Loucy (cell line): ENCODE data around the gene CTAG1B.
"Not testable (repeated sequence)": the region's sequence is repeated elsewhere in the genome, so short reads cannot be mapped to it uniquely, and the experiment has no call there.

Experiments used
- H2AFZ ChIP-seq: fragments of 200-600 bp; sonication (generic); 2 replicates; pipeline ENCODE4 v1.6.0; 2016; ENCODE audit warnings: antibody characterized with exemption, mild to moderate bottlenecking, low read length, moderate library complexity
- H3F3A ChIP-seq: fragments of 200-600 bp; 2 replicates; pipeline ENCODE4 v1.6.0; 2016; ENCODE audit warnings: antibody characterized with exemption, low read depth, mild to moderate bottlenecking
- H3K27me3 ChIP-seq: fragments of 200-600 bp; sonication (generic); 2 replicates; pipeline ENCODE4 v1.6.1; 2014; ENCODE audit warnings: low read length, mild to moderate bottlenecking; ENCODE audit not compliant: insufficient read depth, poor library complexity, severe bottlenecking
- H3K36me3 ChIP-seq: fragments of 200-600 bp; sonication (generic); 2 replicates; pipeline ENCODE4 v1.6.1; 2016; ENCODE audit warnings: low read length; ENCODE audit not compliant: insufficient read depth
- H3K4me1 ChIP-seq: fragments of 200-600 bp; sonication (generic); 2 replicates; pipeline ENCODE4 v1.5.1; 2014; ENCODE audit warnings: low read length, mild to moderate bottlenecking; ENCODE audit not compliant: insufficient read depth, poor library complexity, severe bottlenecking
- H3K4me2 ChIP-seq: fragments of 200-600 bp; sonication (generic); 2 replicates; pipeline ENCODE4 v1.6.0; 2014; ENCODE audit warnings: antibody characterized with exemption, low read length, low read depth, mild to moderate bottlenecking; ENCODE audit not compliant: poor library complexity, severe bottlenecking
- H3K4me3 ChIP-seq: fragments of 200-600 bp; sonication (generic); 2 replicates; pipeline ENCODE4 v1.5.1; 2014; ENCODE audit warnings: low read length, mild to moderate bottlenecking, mixed read lengths; ENCODE audit not compliant: poor library complexity, severe bottlenecking
- H3K79me2 ChIP-seq: fragments of 200-600 bp; sonication (generic); 2 replicates; pipeline ENCODE4 v1.6.1; 2014; ENCODE audit warnings: low read length; ENCODE audit not compliant: insufficient read depth
- H3K9ac ChIP-seq: fragments of 200-600 bp; sonication (generic); 2 replicates; pipeline ENCODE4 v1.6.0; 2014; ENCODE audit warnings: mild to moderate bottlenecking, low read depth, low read length, moderate library complexity; ENCODE audit not compliant: poor library complexity, severe bottlenecking
- H3K9me2 ChIP-seq: fragments of 200-600 bp; sonication (generic); replicated peaks from 2 replicates; pipeline ENCODE4 v1.6.1; 2016; ENCODE audit warnings: low read depth, low read length, mixed read lengths
- H3K9me3 ChIP-seq: fragments of 200-600 bp; sonication (generic); 2 replicates; pipeline ENCODE4 v1.6.1; 2014; ENCODE audit warnings: mild to moderate bottlenecking, antibody characterized with exemption, low read length, low read depth; ENCODE audit not compliant: insufficient read depth
- H4K20me1 ChIP-seq: fragments of 200-600 bp; sonication (generic); 2 replicates; pipeline ENCODE4 v1.6.0; 2014; ENCODE audit warnings: antibody characterized with exemption, low read length, mild to moderate bottlenecking; ENCODE audit not compliant: insufficient read depth, poor library complexity, severe bottlenecking
- CTCF ChIP-seq: fragments of 200-600 bp; sonication (generic); conservative IDR thresholded peaks from 2 replicates; pipeline ENCODE4 v1.5.1; 2014; ENCODE audit warnings: mild to moderate bottlenecking, antibody characterized with exemption, low read length
- EZH2phosphoT487 ChIP-seq: fragments of 200-600 bp; IDR thresholded peaks from 2 replicates; pipeline ENCODE4 v1.6.1; 2018; ENCODE audit warnings: antibody characterized with exemption, mild to moderate bottlenecking, moderate library complexity, borderline replicate concordance

Gene CTAG1B

DNA sequence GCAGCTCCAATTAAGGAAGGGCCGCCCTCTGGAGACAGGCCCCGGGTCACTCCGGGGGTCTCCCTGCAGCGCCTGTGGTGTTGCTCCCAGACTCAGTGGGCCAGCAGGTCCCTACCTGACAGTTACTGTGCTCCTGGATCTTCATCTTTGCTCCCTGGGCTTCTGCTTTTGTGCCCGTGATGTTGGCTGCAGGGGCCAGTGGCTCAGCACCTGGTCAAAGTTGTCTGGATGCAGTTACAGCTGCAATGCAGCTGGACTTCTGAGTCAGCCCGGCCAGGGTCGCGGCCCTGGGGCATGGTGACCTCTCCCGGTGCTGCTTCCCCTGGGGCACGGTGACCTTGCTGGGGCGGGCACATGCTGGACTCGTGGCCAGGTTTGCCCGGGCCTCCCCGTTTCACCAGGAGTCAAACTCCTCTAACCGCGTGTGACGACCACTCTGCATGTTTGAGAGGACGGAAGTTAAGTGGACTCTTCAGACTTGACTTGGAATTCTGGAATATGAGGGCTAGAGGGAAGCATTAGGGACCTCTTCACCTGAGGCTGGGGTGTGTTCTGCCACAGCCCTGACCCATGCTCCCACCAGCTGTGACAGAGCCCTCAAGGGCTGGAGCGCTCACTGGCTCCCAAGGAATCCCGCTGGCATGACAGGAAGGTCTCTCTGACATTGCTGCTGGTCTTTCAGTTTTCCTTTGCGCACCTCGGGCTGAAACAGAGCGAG, 30.6 kb upstream of the CTAG1B start:
- Histone ChIP-seq H3K9ac (no peak overlapping the region), H3K9me3 (no peaks in the 10 kb centered on the region), H3K4me1 (peaks cover 2% of the 10 kb centered on the region), H4K20me1 (no peaks in the 10 kb centered on the region), H3K4me3 (no peak overlapping the region), H3K27me3 (no peaks in the 10 kb centered on the region), H3F3A (no peaks in the 10 kb centered on the region), H3K79me2 (no peaks in the 10 kb centered on the region), H3K36me3 (no peaks in the 10 kb centered on the region), H2AFZ (no peak overlapping the region), H3K4me2 (no peak overlapping the region), H3K9me2 (no peaks in the 10 kb centered on the region)
- TF ChIP-seq EZH2phosphoT487 (no peak), CTCF (no peak)

DNA sequence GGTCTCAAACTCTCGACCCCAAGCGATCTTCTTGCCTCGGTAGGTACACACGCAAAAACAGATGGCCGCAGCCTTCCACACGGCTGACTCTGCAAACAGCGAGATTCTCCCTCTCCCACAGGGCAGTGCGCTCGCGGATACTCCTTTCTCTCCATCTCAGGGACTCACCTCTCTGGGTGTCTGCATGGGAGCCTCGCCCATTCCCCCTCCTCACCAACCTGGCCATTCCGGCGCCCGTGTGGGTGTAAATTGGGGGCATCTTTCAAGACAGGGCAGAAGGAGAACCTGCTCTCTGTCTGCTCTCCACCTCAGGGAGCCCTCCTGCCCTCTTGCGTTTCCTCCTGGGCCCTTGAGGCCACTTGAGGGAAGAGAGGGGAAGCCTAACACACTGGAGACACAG, 29.8 kb upstream of the CTAG1B start:
- Histone ChIP-seq H3K9me3 (no peaks in the 10 kb centered on the region), H3K9ac (no peak overlapping the region), H3K36me3 (no peaks in the 10 kb centered on the region), H3K79me2 (no peaks in the 10 kb centered on the region), H3K27me3 (no peaks in the 10 kb centered on the region), H3K4me1 (no peaks in the 10 kb centered on the region), H3K4me3 (no peak overlapping the region), H3K9me2 (no peaks in the 10 kb centered on the region), H2AFZ (no peak overlapping the region), H3F3A (no peaks in the 10 kb centered on the region), H3K4me2 (no peak overlapping the region), H4K20me1 (no peaks in the 10 kb centered on the region)
- TF ChIP-seq CTCF: no peak
- TF ChIP-seq EZH2phosphoT487: no peak

GRCh38 chrX:154645745-154646378, 26.8 kb upstream of the CTAG1B start:
- not testable (repeated sequence) for H3K4me3 ChIP-seq, H2AFZ ChIP-seq, H3K4me2 ChIP-seq, H3K79me2 ChIP-seq, H3K9ac ChIP-seq, H3K9me3 ChIP-seq, H3K36me3 ChIP-seq, H4K20me1 ChIP-seq, H3K27me3 ChIP-seq, H3K4me1 ChIP-seq, H3F3A ChIP-seq, H3K9me2 ChIP-seq

GRCh38 chrX:154643708-154644107, 24.6 kb upstream of the CTAG1B start:
- not testable (repeated sequence) for H3K79me2 ChIP-seq, H3K9me3 ChIP-seq, H4K20me1 ChIP-seq, H2AFZ ChIP-seq, H3K4me1 ChIP-seq, H3K27me3 ChIP-seq, H3K4me2 ChIP-seq, H3K4me3 ChIP-seq, H3K36me3 ChIP-seq, H3K9ac ChIP-seq, H3F3A ChIP-seq, H3K9me2 ChIP-seq

- not testable (repeated sequence) for H3K36me3 ChIP-seq, H3K9ac ChIP-seq, H4K20me1 ChIP-seq, H3K4me3 ChIP-seq, H3K4me1 ChIP-seq, H3K79me2 ChIP-seq, H3K9me3 ChIP-seq, H3K4me2 ChIP-seq, H3K9me2 ChIP-seq, H3K27me3 ChIP-seq, H2AFZ ChIP-seq, H3F3A ChIP-seq
Measured at GRCh38 chrX:154641740-154642139, 22.7 kb upstream of the CTAG1B start.

GRCh38 chrX:154633661-154634060, 14.6 kb upstream of the CTAG1B start:
- H3F3A ChIP-seq, H3K36me3 ChIP-seq, H3K9me3 ChIP-seq, H3K27me3 ChIP-seq, H3K9me2 ChIP-seq, H3K4me3 ChIP-seq, H3K4me1 ChIP-seq, H3K9ac ChIP-seq, H2AFZ ChIP-seq, H3K79me2 ChIP-seq, H3K4me2 ChIP-seq, H4K20me1 ChIP-seq: not testable (repeated sequence)
